Right renal pelvis (tissue), 4 donors: ENCODE measurements around the gene OTUB2. TPM values are rescaled to one million over a fixed set of nuclear protein-coding genes. Genes with fewer than 3 reads are reported as not detected.

ENCODE experiments used
- DNase-seq, 4 donors: peaks; one replicate each; pipeline ENCODE4 v3.0.0-alpha.2; 2013; ENCODE audit warnings: low read depth in 4 of 4, low spot score in 3 of 4, missing footprints in 1 of 4
- polyA plus RNA-seq, 4 donors: library from polyadenylated mRNA; unstranded; fragments of 120-200 nt; gene quantifications; one replicate each; pipeline ENCODE4 v1.2.1, GENCODE V29; 2013; ENCODE audit not compliant: insufficient read length in 4 of 4

Gene OTUB2
- polyA plus RNA-seq, 4 donors: 4.1 to 5.1 (median 4.8) TPM

GRCh38 chr14:93996130-93996695 is 29.9 kb upstream of the OTUB2 start:
- DNase-seq: no peak

GRCh38 chr14:93997082-93997481 is 29.1 kb upstream of the OTUB2 start, which contains the start of gene CCDC197:
TSS of gene CCDC197 (plus strand) at chr14:93997301. CDS start at chr14:93998132, 831 bp downstream.
- no peak for DNase-seq

GRCh38 chr14:93997916-93998870 is 27.9 kb upstream of the OTUB2 start:
- no peak for DNase-seq

- DNase-seq: no peak
These were observed 27.2 kb upstream of the OTUB2 start for GRCh38 chr14:93998871-93999403.

- no peak for DNase-seq
These were observed 26.6 kb upstream of the OTUB2 start for GRCh38 chr14:93999573-93999972.

GRCh38 chr14:94000267-94000666 is 25.9 kb upstream of the OTUB2 start:
- DNase-seq: no peak

- no peak for DNase-seq
These were observed 25.1 kb upstream of the OTUB2 start for GRCh38 chr14:94001016-94001415.

- peak in 1 of 4 donors; percentile 65 for DNase-seq
These were observed 24.4 kb upstream of the OTUB2 start for GRCh38 chr14:94001501-94002396.

GRCh38 chr14:94003397-94003796 is 22.7 kb upstream of the OTUB2 start:
- DNase-seq: no peak

GRCh38 chr14:94004015-94004414 is 22.1 kb upstream of the OTUB2 start:
- DNase-seq: no peak

- DNase-seq: no peak
These were observed 20.6 kb upstream of the OTUB2 start for GRCh38 chr14:94005324-94006073.

GRCh38 chr14:94008234-94008633 is 17.9 kb upstream of the OTUB2 start:
- DNase-seq: no peak

- no peak for DNase-seq
These were observed 16.4 kb upstream of the OTUB2 start for GRCh38 chr14:94009767-94010166.

- no peak for DNase-seq
These were observed 15.5 kb upstream of the OTUB2 start for GRCh38 chr14:94010625-94011024.

GRCh38 chr14:94011795-94012194 is 14.3 kb upstream of the OTUB2 start:
- no peak for DNase-seq

- DNase-seq: no peak
These were observed 11.8 kb upstream of the OTUB2 start for GRCh38 chr14:94014382-94014781.

- DNase-seq: no peak
These were observed 10.9 kb upstream of the OTUB2 start for GRCh38 chr14:94015223-94015622.

- DNase-seq: no peak
These were observed 9.6 kb upstream of the OTUB2 start for GRCh38 chr14:94016446-94016976.

- DNase-seq: no peak
These were observed 7.8 kb upstream of the OTUB2 start for GRCh38 chr14:94018308-94018707.

GRCh38 chr14:94019329-94019728 is 6.8 kb upstream of the OTUB2 start:
- DNase-seq: no peak
